Mammary epithelial cell (primary cell): ENCODE results near the gene ZNF444.

Experiments used
- CTCF ChIP-seq, 2 donors: IDR thresholded peaks in 1 of 2; conservative IDR thresholded peaks in 1 of 2; 2 replicates each; pipeline ENCODE4 v1.5.1; 2011 to 2012; ENCODE audit warnings: inconsistent platforms in 2 of 2, low read length in 2 of 2, mild to moderate bottlenecking in 2 of 2, control low read depth in 1 of 2, low read depth in 1 of 2; ENCODE audit not compliant: insufficient read depth in 1 of 2; ENCODE audit errors: extremely low read depth in 1 of 2
- EZH2 ChIP-seq: IDR thresholded peaks from 2 replicates; pipeline ENCODE4 v1.6.1; 2012; ENCODE audit warnings: low read length, inconsistent platforms, borderline replicate concordance

- TF ChIP-seq CTCF (conservative IDR thresholded peaks at IDR 0.05 in 1 of 2, IDR thresholded peaks at IDR 0.05 in 1 of 2; ENCODE audit: extremely low read depth in 1 of 2, insufficient read depth in 1 of 2, low read depth in 1 of 2, low read length in 2 of 2) (no peak), EZH2 (no peak)
These were observed 6.5 kb upstream of the ZNF444 start for GRCh38 chr19:56134654-56134921.
